ENCODE results near the gene SNCAIP.

SNCAIP gene

DNA sequence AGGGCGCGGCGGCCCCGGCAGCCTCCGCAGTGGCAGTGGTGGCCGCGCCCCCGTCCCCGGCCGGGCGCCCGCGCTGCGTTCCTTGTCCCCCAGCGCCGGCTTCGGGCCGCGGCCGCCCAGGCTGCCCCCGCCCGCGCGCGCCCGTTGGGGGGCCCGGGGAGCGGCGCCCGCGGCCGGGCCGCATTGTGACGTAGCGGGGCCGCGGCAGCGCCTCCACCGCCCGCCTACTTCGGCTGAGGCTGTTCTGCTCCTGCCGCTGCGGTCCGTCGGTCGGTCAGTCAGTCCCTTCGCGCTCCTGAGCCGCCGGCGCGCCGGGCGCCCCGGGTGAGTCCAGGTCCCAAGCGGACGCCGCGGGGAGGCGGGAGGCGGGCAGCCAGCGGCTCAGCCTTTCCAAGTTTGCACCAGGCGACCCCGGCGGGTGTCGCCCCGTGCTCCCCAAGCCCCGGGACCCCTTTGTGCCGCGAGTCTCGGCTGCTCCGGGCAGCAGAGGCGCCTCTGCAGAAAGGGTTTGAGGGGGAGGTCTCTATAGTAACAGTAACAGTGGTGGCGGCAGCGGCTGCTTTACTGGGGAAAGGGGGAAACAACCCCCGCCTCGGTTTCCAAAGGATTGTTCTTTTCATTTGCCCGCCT is at the start of gene SNCAIP:
SNCAIP (plus strand) TSS at position 277 of the 630 bp plus-strand sequence. CDS start 78,898 bp downstream, outside the sequence.
- DNase-seq (ENCODE audit: low spot score): no peak

GRCh38 chr5:122263352-122264030 is 48.5 kb upstream of the SNCAIP start:
- no peak for DNase-seq (ENCODE audit: low spot score)

GRCh38 chr5:122264610-122265009 is 47.4 kb upstream of the SNCAIP start:
- DNase-seq (ENCODE audit: low spot score): no peak

DNA sequence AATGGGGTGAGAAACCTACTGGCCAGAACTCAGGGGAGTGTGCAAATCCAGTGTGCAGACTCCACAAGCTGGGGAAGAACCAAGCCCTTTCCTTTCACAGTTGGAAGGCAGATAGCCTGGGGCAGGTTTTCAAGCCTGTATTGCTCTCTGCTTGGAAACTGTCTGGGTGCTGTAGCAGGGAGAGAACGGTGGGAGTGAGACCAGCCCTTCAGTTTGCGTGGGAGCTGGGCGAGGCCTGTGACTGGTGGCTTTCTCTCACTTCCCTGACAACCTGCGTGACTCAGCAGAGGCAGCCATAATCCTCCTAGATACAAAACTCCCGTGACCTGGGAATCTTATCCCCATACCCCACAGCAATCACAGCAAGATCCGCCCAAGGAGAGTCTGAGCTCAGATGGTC is 44.9 kb upstream of the SNCAIP start:
- no peak for DNase-seq (ENCODE audit: low spot score)

- no peak for DNase-seq (ENCODE audit: low spot score)
Measured at GRCh38 chr5:122273696-122274095, 38.3 kb upstream of the SNCAIP start.

DNA sequence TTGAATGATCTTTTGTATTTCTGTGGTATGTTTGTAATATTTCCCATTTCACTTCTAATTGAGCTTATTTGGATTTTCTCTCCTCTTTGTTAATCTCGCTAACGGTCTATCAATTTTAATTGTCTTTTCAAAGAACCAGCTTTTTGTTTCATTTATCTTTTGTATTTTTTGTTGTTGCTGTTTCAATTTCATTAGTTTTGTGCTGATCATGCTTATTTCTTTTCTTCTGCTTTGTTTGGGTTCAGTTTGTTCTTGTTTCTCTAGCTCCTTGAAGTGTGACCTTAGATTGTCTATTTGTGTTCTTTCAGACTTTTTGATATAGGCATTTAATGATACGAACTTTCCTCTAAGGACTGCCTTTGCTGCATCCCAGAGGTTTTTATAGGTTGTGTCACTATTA is 28.4 kb upstream of the SNCAIP start:
- DNase-seq (ENCODE audit: low spot score): no peak

GRCh38 chr5:122286541-122286940 is 25.5 kb upstream of the SNCAIP start:
- no peak for DNase-seq (ENCODE audit: low spot score)

GRCh38 chr5:122287101-122287500 is 24.9 kb upstream of the SNCAIP start:
- DNase-seq (ENCODE audit: low spot score): no peak

- no peak for DNase-seq (ENCODE audit: low spot score)
Measured at GRCh38 chr5:122291000-122291901, 20.8 kb upstream of the SNCAIP start.

DNA sequence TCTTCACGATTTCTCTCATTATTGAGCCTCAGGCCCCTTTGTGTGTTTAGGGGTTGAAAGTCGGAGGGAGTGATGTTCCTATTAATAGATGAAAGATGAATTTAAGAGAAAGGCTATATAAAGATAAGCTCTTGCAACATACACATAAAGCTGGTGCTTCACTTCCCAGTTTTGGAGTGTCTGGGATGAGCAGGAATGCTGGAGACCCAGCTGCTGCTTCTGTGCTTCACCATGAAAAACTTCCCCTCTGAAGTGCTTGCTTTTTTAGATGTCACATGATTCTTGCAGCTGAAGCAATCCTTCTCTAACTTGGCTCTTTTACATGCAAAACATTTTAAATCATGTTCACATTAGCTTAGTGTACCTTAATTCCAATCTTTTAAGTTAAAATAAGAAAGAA is 19.7 kb upstream of the SNCAIP start:
- DNase-seq (ENCODE audit: low spot score): no peak

DNA sequence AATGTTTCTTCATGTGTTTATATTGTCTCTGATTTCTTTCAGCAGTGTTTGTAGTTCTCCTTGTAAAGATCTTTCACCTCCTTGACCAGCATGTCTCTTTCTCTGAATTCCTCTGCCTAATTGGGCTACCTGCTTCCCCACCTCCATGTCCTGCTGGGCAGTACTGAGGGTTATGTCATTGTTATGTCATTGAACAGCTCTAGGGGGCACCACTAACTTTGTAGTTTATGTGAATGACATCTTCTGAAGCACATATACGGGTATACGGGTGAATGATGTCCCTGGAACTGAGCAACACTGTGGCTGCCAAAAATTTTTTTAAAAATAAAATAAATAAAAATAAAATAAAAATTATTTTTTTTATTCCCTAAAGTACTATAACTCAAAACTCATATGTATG is 16.9 kb upstream of the SNCAIP start:
- DNase-seq (ENCODE audit: low spot score): no peak

DNA sequence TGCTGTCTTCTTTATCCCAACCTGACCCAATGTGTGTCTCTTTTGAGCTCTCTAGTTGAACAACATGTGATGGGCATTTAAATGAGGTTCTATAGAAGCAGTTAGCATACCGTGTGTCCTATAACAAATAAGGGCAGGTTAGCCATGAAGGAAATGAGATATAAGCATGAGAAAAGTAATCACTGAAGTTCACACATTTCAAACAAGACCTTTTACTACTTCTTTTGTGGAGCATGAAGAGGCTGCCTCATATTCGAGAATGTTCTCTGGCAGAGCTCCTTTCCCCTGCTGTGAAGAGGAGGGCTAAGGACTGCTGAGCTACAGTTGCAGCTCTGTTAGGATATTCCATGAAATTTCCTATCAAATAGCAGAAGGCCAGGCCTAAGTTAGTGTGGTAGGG is 15.2 kb upstream of the SNCAIP start:
- no peak for DNase-seq (ENCODE audit: low spot score)

GRCh38 chr5:122297587-122298298 is 14.3 kb upstream of the SNCAIP start:
- no peak for DNase-seq (ENCODE audit: low spot score)

DNA sequence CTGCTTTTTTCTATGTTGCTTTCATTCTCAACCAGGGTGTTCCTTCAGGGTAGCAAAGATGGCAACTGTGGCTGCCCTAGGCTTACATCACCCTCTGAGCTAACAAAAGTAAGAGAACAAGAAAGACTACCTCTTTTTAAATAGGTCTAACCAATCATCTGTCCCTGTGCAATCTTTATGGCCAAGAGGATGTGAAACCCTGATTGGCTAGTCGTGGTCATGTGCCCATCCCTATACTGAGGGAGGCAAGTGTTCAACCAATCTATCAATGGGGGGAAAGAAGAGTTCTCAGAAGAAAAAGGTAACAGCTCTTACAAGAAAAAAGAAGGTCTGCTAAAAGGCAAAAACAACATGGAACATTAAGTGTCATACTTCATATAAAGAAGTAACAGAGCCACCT is 11.7 kb upstream of the SNCAIP start:
- DNase-seq (ENCODE audit: low spot score): no peak

DNA sequence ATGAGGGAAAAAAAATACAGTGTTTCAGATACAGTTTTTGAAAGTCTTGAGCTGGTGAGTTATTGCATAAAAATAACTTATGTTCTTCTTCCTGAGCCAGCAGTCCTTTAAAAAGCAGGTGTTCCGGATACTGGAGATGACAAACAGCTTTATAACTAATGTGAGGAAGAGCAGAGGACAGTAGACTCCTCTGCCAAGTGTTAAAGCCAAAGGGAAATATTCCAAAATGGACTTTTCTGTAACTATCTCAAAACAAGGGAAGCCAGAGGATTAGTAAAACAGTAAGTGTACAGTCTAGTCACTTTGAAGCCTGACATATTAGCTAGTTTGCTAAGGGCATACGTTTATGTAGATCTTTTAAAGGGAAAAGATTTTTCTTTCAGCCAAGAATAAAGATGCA is 11.0 kb upstream of the SNCAIP start:
- no peak for DNase-seq (ENCODE audit: low spot score)

GRCh38 chr5:122304471-122305215 is 7.4 kb upstream of the SNCAIP start:
- DNase-seq (ENCODE audit: low spot score): no peak

DNA sequence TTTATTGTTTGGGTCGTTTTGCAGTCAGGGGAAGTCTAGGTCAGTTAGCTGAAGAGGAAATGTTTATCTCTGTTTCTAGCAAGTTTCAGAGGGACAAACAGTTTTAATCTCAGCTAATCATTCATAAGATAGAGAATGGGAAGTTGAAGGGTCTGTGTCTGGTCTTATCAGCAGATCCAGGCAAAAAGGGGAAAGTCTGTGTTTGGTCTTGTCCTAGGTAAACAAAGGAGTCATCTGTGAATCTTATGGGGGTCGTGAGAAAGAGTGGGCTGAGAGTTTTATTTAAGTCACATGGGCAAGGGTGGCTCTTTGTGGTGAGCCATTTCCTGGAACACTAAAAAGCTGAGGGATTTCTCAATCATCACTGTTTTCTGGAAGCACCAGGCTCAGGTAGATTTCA is 5.6 kb upstream of the SNCAIP start:
- peak; percentile 34 for DNase-seq (ENCODE audit: low spot score)

GRCh38 chr5:122310889-122311288 is 1.1 kb upstream of the SNCAIP start:
- DNase-seq (ENCODE audit: low spot score): no peak

DNA sequence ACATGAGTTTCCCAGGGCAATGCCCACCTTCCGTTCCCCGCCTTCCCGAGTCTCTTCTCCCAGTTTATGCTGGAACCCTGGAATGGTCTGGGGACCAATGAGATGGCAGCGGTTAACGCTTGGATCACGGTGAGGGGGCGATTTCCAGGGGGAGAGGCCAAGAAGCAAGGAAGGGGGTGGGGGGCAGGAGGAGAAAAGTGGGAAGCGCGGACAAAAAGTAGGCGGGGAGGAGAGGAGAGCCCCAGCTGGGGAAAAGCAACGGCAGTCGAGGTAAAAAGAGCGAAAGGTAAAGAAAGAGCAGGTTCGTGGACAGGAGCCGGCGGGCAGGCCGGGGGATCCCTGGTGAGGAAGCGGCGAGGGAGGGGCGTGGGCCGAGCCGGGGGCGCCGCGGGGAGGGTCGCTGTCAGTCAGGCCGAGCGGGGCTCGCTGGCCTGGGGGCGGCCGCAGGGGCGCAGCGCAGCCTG is 508 bp upstream of the SNCAIP start:
- peak; percentile 42 for DNase-seq (ENCODE audit: low spot score)

DNA sequence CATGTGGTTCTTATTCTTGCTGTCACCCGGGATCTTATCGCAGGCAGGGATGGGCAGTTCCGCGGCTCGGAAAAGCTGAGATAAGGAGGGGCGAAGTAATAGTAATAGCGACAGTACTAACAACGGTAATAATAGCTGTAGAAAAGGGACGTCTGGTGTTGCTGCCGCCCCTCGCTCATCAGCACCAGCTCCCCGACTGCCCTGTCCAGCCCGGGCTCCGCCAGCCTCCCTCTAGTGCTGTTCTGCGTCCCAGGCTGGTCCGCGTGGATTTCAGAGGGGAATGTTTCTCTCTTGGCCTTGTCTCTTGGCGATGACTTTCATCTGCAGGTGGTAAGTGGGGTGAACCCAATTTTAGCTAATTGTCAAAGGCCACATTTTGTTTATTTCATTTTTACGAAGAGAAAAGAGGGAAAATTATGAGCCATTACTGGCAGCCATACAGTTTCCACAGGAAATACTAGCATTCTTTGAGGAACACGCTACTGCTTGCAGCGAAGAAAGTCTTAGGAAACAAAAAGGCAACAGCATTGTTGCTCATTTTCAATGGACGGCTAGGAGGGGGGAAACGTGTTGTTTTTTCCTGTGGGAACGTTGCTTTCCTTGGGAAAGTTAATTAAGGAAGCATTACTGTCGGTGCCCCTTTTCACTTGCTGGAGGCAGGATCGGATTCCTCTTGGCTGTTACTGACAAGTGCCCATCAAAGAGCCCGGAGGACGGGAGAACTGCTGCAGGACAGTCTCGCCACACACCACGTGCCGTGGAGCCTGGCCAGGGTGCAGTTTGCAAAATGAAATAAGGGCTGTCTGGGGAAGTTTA is 762 bp downstream of the SNCAIP start:
- DNase-seq (ENCODE audit: low spot score): no peak

DNA sequence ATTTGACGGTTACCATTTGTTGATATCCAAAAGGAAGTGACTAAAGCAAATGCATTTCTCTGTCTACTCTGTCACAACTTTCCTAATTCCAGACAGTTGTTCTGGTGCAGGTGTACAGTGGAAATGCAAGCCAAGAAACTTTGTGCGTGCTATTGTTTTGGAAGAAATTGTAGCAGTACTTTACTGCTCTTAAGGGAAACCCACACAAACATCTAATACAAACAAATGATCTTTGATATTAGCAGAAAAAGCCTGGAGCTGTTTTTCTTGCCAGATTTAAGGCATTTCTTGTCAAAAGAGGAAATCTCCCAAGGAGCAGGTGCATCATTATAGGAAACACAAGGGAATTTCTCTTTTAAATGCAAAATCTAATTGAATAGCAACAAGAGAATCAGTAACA is 2.0 kb downstream of the SNCAIP start:
- DNase-seq (ENCODE audit: low spot score): no peak
